NCI-H2171 (cell line): Measurements from ENCODE around the gene RBPMS2.

Experiments
- DNase-seq: peaks from one replicate; lab custom pipeline; 2025; lab: John Stamatoyannopoulos, UW

RBPMS2 gene

GRCh38 chr15:64783796-64784195 lies 8.4 kb upstream of the RBPMS2 start:
- DNase-seq, result no peak

- no peak for DNase-seq
These were observed 7.4 kb upstream of the RBPMS2 start for GRCh38 chr15:64782751-64783150.

- DNase-seq, result no peak
These were observed 5.9 kb upstream of the RBPMS2 start for GRCh38 chr15:64781299-64781698.

- no peak for DNase-seq
These were observed 5.3 kb upstream of the RBPMS2 start for GRCh38 chr15:64780600-64781156.

- no peak for DNase-seq
These were observed 4.2 kb upstream of the RBPMS2 start for GRCh38 chr15:64779630-64780029.

GRCh38 chr15:64779024-64779423 lies 3.6 kb upstream of the RBPMS2 start:
- DNase-seq, result no peak

- DNase-seq, result no peak
These were observed 1.0 kb upstream of the RBPMS2 start for GRCh38 chr15:64776402-64776786.

- no peak for DNase-seq
These were observed 528 bp downstream of the RBPMS2 start for GRCh38 chr15:64774629-64775493.

- no peak for DNase-seq
These were observed 1.3 kb downstream of the RBPMS2 start for GRCh38 chr15:64774037-64774628.

GRCh38 chr15:64773606-64774005 lies 1.8 kb downstream of the RBPMS2 start:
- no peak for DNase-seq

GRCh38 chr15:64772964-64773363 lies 2.4 kb downstream of the RBPMS2 start:
- DNase-seq, result no peak

- no peak for DNase-seq
These were observed 2.9 kb downstream of the RBPMS2 start for GRCh38 chr15:64772488-64772887.

- DNase-seq, result no peak
These were observed 4.8 kb downstream of the RBPMS2 start for GRCh38 chr15:64770626-64771025.

GRCh38 chr15:64767203-64767602 lies 8.2 kb downstream of the RBPMS2 start:
- no peak for DNase-seq

GRCh38 chr15:64766058-64766457 lies 9.3 kb downstream of the RBPMS2 start:
- DNase-seq, result no peak

- no peak for DNase-seq
These were observed 11.5 kb downstream of the RBPMS2 start for GRCh38 chr15:64763874-64764273.

GRCh38 chr15:64763462-64763861 lies 11.9 kb downstream of the RBPMS2 start:
- DNase-seq, result no peak

GRCh38 chr15:64763021-64763420 lies 12.4 kb downstream of the RBPMS2 start:
- no peak for DNase-seq

GRCh38 chr15:64762546-64762945 lies 12.8 kb downstream of the RBPMS2 start:
- DNase-seq, result no peak

GRCh38 chr15:64761156-64761555 lies 14.2 kb downstream of the RBPMS2 start:
- DNase-seq, result no peak

GRCh38 chr15:64760056-64760455 lies 15.3 kb downstream of the RBPMS2 start:
- no peak for DNase-seq

GRCh38 chr15:64755427-64755940 lies 19.9 kb downstream of the RBPMS2 start:
- DNase-seq, result no peak
